GM10847 (cell line): ENCODE data around the gene MRE11.

ENCODE experiments used
- POLR2A ChIP-seq: IDR thresholded peaks from 2 replicates; pipeline ENCODE4 v1.6.1; 2011; ENCODE audit not compliant: insufficient read length; ENCODE audit errors: extremely low read depth

MRE11 gene

DNA sequence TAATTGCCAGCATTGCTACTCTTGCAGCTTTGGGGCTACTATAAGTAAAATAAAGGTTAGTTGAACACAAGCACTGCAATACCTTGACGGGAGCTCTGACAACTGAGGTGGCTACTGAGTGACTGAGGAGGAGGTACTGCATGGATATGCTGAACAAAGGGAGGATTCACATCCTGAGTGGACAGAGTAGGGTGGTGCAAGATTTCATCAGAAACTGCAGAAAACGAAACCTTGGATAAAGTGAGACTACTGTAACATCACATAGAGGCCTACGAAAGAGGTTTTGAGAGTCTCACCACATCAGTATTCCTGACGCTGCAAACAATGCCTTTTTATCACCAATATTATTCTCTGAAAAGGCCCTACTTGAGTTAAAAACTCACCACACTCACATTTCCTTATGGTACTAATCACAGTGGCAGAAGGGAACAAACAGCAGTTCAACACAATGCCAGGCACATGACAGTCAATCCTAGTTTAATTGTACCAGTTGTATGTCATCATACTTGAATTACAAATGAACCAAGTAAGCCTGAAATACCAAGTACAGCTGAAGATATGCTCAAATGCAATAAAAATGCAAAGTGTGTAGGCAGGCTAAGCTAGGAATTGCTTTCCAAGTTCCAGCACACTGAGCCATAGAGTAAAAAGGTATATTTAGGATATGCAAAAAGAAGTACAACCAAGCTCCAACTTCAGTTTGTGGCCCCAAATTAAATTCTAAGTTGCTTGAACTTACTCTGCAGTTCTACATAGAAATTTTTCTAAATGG, 88.4 kb downstream of the MRE11 start:
- TF ChIP-seq POLR2A = no peak

DNA sequence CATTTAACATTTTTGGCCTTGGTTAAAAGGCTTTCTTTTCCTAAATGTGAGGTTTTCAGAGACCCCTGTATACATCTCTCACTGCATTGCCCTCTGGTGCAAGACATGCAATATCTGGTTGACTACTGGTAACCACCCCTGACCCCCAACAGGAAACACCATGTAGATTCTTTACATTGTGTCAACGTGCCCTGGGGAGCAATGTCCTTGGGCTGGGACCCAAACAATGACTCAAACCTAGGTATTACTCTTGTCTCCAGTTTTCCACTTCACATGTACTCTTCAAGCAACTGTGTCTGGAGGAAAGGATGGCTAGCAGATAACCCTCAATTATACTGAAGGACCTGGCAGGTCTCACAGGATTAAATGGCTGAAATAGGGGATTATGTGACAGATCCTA, 91.3 kb downstream of the MRE11 start:
- TF ChIP-seq POLR2A = no peak

DNA sequence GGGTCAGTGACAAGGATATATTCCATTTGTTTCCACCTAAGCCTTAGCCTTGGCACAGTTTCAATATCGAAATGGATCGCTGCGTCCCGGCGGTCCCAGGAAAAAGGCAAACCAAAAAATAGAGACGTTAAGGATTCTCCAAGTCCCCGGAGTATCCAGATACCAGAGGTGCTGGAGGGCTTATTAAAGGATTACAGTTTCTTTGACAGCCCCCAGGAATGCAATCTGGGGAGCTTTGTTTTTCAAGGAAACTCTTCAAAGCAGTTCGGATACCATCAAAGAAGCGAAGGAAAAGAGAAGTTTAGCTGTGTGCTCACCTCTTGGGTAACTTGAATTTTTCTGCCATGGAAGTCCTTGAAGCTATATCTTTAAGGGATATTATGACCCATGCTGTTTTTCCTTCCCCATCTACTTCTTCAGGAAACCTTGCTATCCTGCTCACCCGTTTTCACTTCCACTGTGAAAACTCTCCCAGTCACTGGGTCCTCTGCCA, 91.8 kb downstream of the MRE11 start:
- TF ChIP-seq POLR2A = no peak

DNA sequence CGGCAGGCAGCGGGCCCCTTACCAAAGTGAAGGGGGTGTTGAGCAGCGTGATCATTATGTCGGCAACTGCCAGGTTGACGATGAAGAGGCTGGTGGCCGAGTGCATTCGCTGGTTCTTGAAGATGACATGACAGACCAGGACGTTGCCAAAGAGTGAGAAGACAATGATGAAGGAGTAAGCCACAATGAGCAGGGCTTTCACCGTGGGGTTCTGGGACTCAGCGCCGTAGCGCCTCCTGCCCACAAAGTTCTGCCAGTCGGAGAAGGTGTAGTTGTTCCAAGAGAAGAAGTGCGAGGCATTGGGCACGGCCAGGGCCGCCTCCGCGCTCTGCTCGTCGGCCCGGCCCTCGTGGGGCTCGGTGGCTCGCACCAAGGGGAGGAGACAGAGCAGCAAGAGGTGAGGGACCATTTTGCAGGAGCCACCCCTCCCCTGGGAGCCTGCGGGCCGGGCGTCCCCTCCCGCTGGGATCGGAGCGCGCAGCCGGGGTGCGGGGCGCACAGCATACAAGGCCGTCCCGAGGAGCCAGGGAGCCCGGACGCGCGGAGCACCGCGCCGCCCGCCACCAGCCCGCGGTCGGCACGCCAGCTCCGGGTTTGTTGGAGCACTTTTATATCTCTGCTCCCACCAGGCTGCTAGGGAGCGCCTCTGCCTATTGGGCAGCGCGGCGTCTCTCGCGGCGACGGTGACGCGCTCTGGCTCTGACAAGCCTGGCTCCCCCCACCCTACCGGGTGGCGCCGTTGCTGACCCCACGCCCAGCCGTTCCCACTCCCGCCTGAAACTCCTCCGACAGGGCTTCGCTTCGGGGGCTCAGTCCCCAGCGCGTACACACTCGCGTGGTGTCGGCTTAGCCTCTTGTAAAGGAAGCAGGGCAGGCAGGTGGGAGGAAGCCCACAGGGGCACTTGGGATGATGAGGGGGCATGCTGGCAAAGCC, 92.5 kb downstream of the MRE11 start, which contains the start of gene GPR83:
Gene GPR83, minus strand, starts transcription at position 581 of the 934 bp plus-strand sequence. Its CDS starts 172 bp downstream, at position 409.
- TF ChIP-seq POLR2A = no peak

DNA sequence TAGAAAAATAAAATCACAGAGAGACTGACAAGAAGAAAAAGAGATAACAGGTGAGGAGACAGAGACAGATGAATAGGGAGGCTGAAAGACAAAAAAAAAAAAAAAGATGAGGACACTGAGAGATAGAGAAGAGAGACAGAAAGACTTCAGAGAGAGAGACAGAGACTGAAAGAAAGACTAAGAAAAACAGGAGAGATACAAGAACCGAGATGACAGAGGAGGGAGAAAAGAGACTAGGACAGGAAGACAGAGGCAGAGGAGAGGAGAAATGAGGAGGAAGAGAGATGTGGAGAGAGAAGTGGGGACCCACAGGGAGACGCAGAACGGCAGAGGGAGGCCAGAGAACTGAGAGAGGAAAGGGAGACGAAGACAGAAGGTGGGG, 93.2 kb downstream of the MRE11 start:
- TF ChIP-seq POLR2A = no peak

DNA sequence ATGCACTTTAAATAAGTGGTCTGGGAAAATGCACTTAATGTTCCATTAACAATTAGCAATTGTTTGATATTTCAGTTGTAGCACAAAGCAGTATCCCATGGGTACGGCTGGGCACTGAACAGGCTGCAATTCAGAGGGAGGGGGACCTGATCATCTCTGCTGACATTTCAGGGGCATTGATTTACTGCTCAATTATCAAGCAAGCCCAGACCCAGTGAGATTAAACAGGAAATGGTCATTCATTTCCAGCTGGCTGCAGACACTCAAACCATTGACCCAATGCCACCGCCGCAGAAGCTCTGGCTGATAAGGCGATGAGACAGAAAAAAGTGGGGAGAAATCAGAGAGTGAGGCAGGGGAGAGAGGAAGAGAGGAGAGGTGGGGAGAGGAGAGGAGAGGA, 93.6 kb downstream of the MRE11 start:
- no peak for TF ChIP-seq POLR2A

DNA sequence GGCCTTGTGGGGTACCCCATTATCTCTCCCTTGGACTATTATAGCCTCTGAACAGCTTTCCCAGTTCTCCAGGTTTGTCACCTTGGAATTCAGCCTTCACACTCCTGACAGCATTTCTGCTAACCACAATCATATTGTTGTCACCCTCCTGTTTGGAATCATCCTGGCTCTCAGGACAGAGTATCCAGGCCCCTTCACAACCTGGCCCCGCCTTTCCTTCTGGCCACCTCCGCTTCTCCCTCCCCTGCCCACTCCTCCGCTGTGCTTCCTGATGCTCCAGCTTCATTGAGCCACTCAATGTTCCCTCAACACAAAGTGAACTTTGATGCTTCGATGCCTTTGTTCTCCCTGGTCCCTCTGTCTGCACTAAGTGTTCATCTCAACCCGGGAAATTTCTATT, 95.5 kb downstream of the MRE11 start:
- TF ChIP-seq POLR2A = no peak

DNA sequence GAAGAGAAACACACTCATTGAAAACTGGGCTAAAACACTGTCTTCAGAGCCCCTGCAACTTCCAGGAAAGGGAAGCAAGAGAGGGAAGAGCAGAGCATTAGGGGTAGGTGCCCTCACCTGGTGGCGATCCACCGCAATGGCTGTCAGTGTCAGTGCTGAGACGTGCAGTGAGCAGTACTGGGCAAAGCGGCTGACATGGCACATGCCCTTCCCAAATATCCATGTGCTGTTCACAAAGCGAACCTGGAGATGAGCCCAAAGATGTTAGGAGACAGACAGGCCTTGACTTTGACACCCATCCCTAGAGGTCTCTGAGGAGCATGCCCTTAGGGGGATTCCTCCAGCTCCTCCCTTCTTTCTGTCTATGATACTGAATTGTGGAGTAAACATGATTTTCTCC, 97.4 kb downstream of the MRE11 start:
- no peak for TF ChIP-seq POLR2A

DNA sequence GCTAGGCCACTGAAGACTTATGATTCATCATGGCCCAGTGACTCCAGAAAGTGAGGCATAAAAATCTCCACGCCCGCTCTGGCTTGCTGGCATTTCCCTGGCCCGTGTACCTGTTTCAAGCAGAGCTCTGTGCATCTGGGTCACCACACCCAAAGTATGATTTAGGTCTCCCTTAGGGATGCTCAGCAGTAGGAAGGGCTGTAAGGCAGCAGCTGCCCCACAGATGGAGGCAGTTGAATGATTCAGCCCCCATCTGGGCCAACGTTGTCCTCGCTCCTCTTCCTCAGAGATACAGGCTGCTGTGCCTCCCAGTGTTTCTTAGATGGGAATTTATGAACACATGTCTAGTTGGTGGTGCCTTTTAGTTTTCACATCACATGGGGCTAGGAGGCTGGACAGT, 114.0 kb downstream of the MRE11 start:
- no peak for TF ChIP-seq POLR2A

DNA sequence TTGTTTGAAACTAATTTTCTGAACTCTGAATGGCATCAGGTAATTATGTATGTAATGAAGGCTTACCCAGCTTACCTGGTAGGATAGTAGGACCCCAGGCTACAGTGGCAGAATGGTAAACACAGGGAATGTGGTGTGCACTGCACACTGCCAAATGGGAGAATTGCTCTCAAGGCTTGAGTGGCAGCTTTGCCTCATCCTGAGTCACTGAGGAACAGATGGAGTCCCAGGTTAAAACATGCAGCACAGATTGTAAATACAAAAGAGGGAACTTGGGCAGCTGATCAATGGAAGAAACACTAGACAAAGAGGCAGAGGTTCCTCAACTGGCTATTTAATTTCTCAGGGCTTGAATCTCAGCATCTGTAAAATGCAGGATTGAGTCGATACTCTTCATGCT, 116.8 kb downstream of the MRE11 start:
- no peak for TF ChIP-seq POLR2A
